GM23338 (cell line): ENCODE measurements around the gene SCAF8. TPM values are rescaled to one million over a fixed set of nuclear protein-coding genes. Genes with fewer than 3 reads are reported as not detected.

Experiments
- ATAC-seq: fragments of 200-7000 bp; cut with Tn5 transposase; 3 replicates; pipeline ENCODE4 v1.9.1; 2020
- DNase-seq: peaks from one replicate; pipeline ENCODE4 v3.0.0-alpha.2; 2015; ENCODE audit warnings: low spot score
- H2AFZ ChIP-seq: fragments of 200-600 bp; sonication (generic); 2 replicates; pipeline ENCODE4 v1.8.0; 2016; ENCODE audit warnings: antibody characterized with exemption, mild to moderate bottlenecking, moderate library complexity
- H3F3A ChIP-seq: fragments of 200-600 bp; sonication (generic); replicated peaks from 2 replicates; pipeline ENCODE4 v1.8.0; 2017; ENCODE audit warnings: antibody characterized with exemption, mixed run types, low read depth
- H3K27ac ChIP-seq: fragments of 200-600 bp; sonication (generic); 2 replicates; pipeline ENCODE4 v1.6.1; 2016; ENCODE audit warnings: low read depth
- H3K27me3 ChIP-seq: fragments of 200-600 bp; sonication (generic); 2 replicates; pipeline ENCODE4 v1.8.0; 2016; ENCODE audit warnings: mild to moderate bottlenecking, mixed run types, moderate library complexity; ENCODE audit not compliant: insufficient read depth
- H3K36me3 ChIP-seq: fragments of 200-600 bp; sonication (generic); 2 replicates; pipeline ENCODE4 v1.8.0; 2016; ENCODE audit warnings: mild to moderate bottlenecking; ENCODE audit not compliant: insufficient read depth
- H3K4me1 ChIP-seq: fragments of 200-600 bp; sonication (generic); 2 replicates; pipeline ENCODE4 v1.8.0; 2016; ENCODE audit warnings: mild to moderate bottlenecking, moderate library complexity; ENCODE audit not compliant: insufficient read depth
- H3K4me2 ChIP-seq: fragments of 200-600 bp; sonication (generic); 2 replicates; pipeline ENCODE4 v1.7.1; 2017; ENCODE audit warnings: mixed run types
- H3K4me3 ChIP-seq: fragments of 200-600 bp; sonication (generic); 2 replicates; pipeline ENCODE4 v1.6.1; 2016; ENCODE audit warnings: mixed run types
- H3K79me2 ChIP-seq: fragments of 200-600 bp; sonication (generic); replicated peaks from 2 replicates; pipeline ENCODE4 v1.8.0; 2017; ENCODE audit warnings: mild to moderate bottlenecking; ENCODE audit not compliant: insufficient read depth
- H3K9me2 ChIP-seq: fragments of 200-600 bp; sonication (generic); 2 replicates; pipeline ENCODE4 v1.8.0; 2017; ENCODE audit not compliant: insufficient read depth
- H4K20me1 ChIP-seq: fragments of 200-600 bp; sonication (generic); replicated peaks from 2 replicates; pipeline ENCODE4 v1.8.0; 2017; ENCODE audit warnings: mild to moderate bottlenecking; ENCODE audit not compliant: insufficient read depth
- H3K27ac Mint-ChIP-seq: 2 replicates; pipeline ENCODE4 v1.8.0; 2020; ENCODE audit warnings: inconsistent platforms, mild to moderate bottlenecking, moderate library complexity, mixed read lengths
- H3K27me3 Mint-ChIP-seq: 3 replicates; pipeline ENCODE4 v1.8.0; 2022; ENCODE audit warnings: low read depth, mild to moderate bottlenecking, moderate library complexity, mixed read lengths, inconsistent platforms; ENCODE audit not compliant: insufficient read depth, poor library complexity
- H3K36me3 Mint-ChIP-seq: 3 replicates; pipeline ENCODE4 v1.8.0; 2021; ENCODE audit warnings: low read depth, mild to moderate bottlenecking, inconsistent platforms, moderate library complexity, mixed read lengths
- H3K4me1 Mint-ChIP-seq: 3 replicates; pipeline ENCODE4 v1.8.0; 2020; ENCODE audit warnings: mild to moderate bottlenecking, inconsistent platforms, mixed read lengths
- H3K4me3 Mint-ChIP-seq: 3 replicates; pipeline ENCODE4 v1.8.0; 2021; ENCODE audit warnings: moderate library complexity, mild to moderate bottlenecking, inconsistent platforms, mixed read lengths
- H3K9me3 Mint-ChIP-seq: 3 replicates; pipeline ENCODE4 v1.8.0; 2020; ENCODE audit warnings: moderate library complexity, mild to moderate bottlenecking, inconsistent platforms, mixed read lengths
- CREB1 ChIP-seq: fragments of 250-450 bp; sonication (Bioruptor Pico); IDR thresholded peaks from 2 replicates; pipeline ENCODE4 v1.5.0; 2020; ENCODE audit warnings: low read depth, mild to moderate bottlenecking, moderate library complexity
- EZH2 ChIP-seq: fragments of 200-600 bp; sonication (generic); IDR thresholded peaks from one replicate; pipeline ENCODE4 v1.8.0; 2017; ENCODE audit warnings: antibody characterized with exemption, mild to moderate bottlenecking, low read depth; ENCODE audit not compliant: unreplicated experiment
- EZH2phosphoT487 ChIP-seq: fragments of 200-600 bp; sonication (generic); IDR thresholded peaks from one replicate; pipeline ENCODE4 v1.8.1; 2018; ENCODE audit warnings: antibody characterized with exemption; ENCODE audit not compliant: unreplicated experiment
- JUNB ChIP-seq: IDR thresholded peaks from one replicate; pipeline ENCODE4 v1.6.1; 2016; ENCODE audit warnings: antibody characterized with exemption; ENCODE audit not compliant: unreplicated experiment
- NANOG ChIP-seq: IDR thresholded peaks from 2 replicates; pipeline ENCODE4 v1.6.1; 2016; ENCODE audit warnings: antibody characterized with exemption, borderline replicate concordance
- POLR2AphosphoS5 ChIP-seq: IDR thresholded peaks from 2 replicates; pipeline ENCODE4 v1.6.1; 2016; ENCODE audit warnings: antibody characterized with exemption, low read depth
- STAT1 ChIP-seq: IDR thresholded peaks from one replicate; pipeline ENCODE4 v1.6.1; 2016; ENCODE audit warnings: antibody characterized with exemption; ENCODE audit not compliant: unreplicated experiment
- ZNF114 ChIP-seq: fragments of 250-450 bp; sonication (Bioruptor Pico); IDR thresholded peaks from 2 replicates; pipeline ENCODE4 v1.5.0; 2020; ENCODE audit warnings: mild to moderate bottlenecking, moderate library complexity
- ZNF331 ChIP-seq: fragments of 250-450 bp; sonication (Bioruptor Pico); IDR thresholded peaks from 2 replicates; pipeline ENCODE4 v1.5.0; 2020; ENCODE audit warnings: low read depth, mild to moderate bottlenecking, moderate library complexity
- polyA plus RNA-seq: library from polyadenylated mRNA; unstranded; fragments of >200 nt; fragmentation: Nextera tagmentation; extraction: Ambion mirVana; gene quantifications from 2 replicates; pipeline ENCODE4 v1.2.1, GENCODE V29; 2016
- total RNA-seq: library from RNA; depleted of rRNA; stranded (reverse); fragments of >200 nt; shearing (Covaris generic); gene quantifications from 2 replicates; pipeline ENCODE4 v1.2.3, GENCODE V29; 2014
- TF ChIP-seq, protein P1 (sequence below): IDR thresholded peaks from 2 replicates; pipeline ENCODE4 v1.6.1; 2016; ENCODE audit warnings: antibody characterized with exemption
- TF ChIP-seq, protein P2 (sequence below): fragments of 250-450 bp; sonication (Bioruptor Pico); IDR thresholded peaks from 2 replicates; pipeline ENCODE4 v1.5.0; 2020; ENCODE audit warnings: mild to moderate bottlenecking, moderate library complexity
- TF ChIP-seq, protein P3 (sequence below), 2 experiments: fragments of 200-600 bp in 1 of 2; sonication (generic) in 1 of 2; conservative IDR thresholded peaks; 2 replicates each; pipeline versions ENCODE4 v1.5.1 to v1.6.1; 2016 to 2017; ENCODE audit warnings: antibody characterized with exemption in 2 of 2, low read depth in 2 of 2, mild to moderate bottlenecking in 2 of 2, moderate library complexity in 1 of 2
- TF ChIP-seq, protein P4 (sequence below): IDR thresholded peaks from one replicate; pipeline ENCODE4 v1.6.1; 2018; ENCODE audit warnings: antibody characterized with exemption; ENCODE audit not compliant: unreplicated experiment

The SCAF8 gene
- total and polyA plus RNA-seq, 2 experiments from 2014 or later, result 13.8 to 37.9 TPM

DNA sequence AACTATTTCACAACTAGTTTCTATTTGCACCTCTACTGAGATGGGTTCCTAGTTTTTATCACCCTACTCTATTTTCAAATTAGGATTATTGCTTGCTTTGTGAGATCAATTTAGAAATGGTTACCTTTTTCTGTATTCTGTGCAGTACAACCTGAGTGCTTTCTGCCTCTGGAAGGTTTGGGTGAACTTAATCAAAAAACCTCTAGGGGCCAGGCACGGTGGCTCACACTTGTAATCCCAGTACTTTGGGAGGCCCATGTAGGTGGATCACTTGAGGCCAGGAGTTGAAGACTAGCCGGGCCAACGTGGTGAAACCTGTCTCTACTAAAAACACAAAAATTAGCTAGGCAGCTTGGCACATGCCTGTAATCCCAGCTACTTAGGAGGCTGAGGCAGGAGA, 63.3 kb downstream of the SCAF8 start:
- Histone ChIP-seq H3K4me1 (no peaks in the 10 kb centered on the region), H3K9me2 (no peaks in the 10 kb centered on the region), H3K27me3 (no peaks in the 10 kb centered on the region), H3K36me3 (peaks cover 11% of the 10 kb centered on the region; the same call in 1 of the 2 replicates), H2AFZ (no peak overlapping the region), H3F3A (no peaks in the 10 kb centered on the region), H3K4me3 (no peak overlapping the region), H3K27ac (no peak overlapping the region; the same call in 1 of the 2 replicates), H4K20me1 (peaks cover 7% of the 10 kb centered on the region), H3K4me2 (no peak overlapping the region), H3K79me2 (peaks cover 18% of the 10 kb centered on the region)
- peaks cover 47% of the 10 kb centered on the region; the same call in 2 of the 3 replicates for H3K36me3 Mint-ChIP-seq
- H3K9me3 Mint-ChIP-seq, result no peaks in the 10 kb centered on the region
- DNase-seq (peak; percentile 14), ATAC-seq (no peak)
- no peak for TF ChIP-seq NANOG
- no peak for TF ChIP-seq ZNF114 (CRISPR knock-in tag)
- TF ChIP-seq JUNB, result no peak
- TF ChIP-seq STAT1, result no peak
- TF ChIP-seq ZNF331 (CRISPR knock-in tag), result no peak
- TF ChIP-seq EZH2phosphoT487, result no peak
- no peak for TF ChIP-seq CREB1 (CRISPR knock-in tag)
- TF ChIP-seq, protein P1, sequence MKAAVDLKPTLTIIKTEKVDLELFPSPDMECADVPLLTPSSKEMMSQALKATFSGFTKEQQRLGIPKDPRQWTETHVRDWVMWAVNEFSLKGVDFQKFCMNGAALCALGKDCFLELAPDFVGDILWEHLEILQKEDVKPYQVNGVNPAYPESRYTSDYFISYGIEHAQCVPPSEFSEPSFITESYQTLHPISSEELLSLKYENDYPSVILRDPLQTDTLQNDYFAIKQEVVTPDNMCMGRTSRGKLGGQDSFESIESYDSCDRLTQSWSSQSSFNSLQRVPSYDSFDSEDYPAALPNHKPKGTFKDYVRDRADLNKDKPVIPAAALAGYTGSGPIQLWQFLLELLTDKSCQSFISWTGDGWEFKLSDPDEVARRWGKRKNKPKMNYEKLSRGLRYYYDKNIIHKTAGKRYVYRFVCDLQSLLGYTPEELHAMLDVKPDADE, result no peak
- TF ChIP-seq POLR2AphosphoS5, result no peak
- TF ChIP-seq EZH2, result no peak
- TF ChIP-seq, protein P2, sequence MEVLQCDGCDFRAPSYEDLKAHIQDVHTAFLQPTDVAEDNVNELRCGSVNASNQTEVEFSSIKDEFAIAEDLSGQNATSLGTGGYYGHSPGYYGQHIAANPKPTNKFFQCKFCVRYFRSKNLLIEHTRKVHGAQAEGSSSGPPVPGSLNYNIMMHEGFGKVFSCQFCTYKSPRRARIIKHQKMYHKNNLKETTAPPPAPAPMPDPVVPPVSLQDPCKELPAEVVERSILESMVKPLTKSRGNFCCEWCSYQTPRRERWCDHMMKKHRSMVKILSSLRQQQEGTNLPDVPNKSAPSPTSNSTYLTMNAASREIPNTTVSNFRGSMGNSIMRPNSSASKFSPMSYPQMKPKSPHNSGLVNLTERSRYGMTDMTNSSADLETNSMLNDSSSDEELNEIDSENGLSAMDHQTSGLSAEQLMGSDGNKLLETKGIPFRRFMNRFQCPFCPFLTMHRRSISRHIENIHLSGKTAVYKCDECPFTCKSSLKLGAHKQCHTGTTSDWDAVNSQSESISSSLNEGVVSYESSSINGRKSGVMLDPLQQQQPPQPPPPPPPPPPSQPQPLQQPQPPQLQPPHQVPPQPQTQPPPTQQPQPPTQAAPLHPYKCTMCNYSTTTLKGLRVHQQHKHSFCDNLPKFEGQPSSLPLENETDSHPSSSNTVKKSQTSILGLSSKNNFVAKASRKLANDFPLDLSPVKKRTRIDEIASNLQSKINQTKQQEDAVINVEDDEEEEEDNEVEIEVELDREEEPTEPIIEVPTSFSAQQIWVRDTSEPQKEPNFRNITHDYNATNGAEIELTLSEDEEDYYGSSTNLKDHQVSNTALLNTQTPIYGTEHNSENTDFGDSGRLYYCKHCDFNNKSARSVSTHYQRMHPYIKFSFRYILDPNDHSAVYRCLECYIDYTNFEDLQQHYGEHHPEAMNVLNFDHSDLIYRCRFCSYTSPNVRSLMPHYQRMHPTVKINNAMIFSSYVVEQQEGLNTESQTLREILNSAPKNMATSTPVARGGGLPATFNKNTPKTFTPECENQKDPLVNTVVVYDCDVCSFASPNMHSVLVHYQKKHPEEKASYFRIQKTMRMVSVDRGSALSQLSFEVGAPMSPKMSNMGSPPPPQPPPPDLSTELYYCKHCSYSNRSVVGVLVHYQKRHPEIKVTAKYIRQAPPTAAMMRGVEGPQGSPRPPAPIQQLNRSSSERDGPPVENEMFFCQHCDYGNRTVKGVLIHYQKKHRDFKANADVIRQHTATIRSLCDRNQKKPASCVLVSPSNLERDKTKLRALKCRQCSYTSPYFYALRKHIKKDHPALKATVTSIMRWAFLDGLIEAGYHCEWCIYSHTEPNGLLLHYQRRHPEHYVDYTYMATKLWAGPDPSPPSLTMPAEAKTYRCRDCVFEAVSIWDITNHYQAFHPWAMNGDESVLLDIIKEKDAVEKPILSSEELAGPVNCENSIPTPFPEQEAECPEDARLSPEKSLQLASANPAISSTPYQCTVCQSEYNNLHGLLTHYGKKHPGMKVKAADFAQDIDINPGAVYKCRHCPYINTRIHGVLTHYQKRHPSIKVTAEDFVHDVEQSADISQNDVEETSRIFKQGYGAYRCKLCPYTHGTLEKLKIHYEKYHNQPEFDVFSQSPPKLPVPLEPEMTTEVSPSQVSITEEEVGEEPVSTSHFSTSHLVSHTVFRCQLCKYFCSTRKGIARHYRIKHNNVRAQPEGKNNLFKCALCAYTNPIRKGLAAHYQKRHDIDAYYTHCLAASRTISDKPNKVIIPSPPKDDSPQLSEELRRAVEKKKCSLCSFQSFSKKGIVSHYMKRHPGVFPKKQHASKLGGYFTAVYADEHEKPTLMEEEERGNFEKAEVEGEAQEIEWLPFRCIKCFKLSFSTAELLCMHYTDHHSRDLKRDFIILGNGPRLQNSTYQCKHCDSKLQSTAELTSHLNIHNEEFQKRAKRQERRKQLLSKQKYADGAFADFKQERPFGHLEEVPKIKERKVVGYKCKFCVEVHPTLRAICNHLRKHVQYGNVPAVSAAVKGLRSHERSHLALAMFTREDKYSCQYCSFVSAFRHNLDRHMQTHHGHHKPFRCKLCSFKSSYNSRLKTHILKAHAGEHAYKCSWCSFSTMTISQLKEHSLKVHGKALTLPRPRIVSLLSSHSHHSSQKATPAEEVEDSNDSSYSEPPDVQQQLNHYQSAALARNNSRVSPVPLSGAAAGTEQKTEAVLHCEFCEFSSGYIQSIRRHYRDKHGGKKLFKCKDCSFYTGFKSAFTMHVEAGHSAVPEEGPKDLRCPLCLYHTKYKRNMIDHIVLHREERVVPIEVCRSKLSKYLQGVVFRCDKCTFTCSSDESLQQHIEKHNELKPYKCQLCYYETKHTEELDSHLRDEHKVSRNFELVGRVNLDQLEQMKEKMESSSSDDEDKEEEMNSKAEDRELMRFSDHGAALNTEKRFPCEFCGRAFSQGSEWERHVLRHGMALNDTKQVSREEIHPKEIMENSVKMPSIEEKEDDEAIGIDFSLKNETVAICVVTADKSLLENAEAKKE (CRISPR knock-in tag), result no peak
- TF ChIP-seq, protein P3, sequence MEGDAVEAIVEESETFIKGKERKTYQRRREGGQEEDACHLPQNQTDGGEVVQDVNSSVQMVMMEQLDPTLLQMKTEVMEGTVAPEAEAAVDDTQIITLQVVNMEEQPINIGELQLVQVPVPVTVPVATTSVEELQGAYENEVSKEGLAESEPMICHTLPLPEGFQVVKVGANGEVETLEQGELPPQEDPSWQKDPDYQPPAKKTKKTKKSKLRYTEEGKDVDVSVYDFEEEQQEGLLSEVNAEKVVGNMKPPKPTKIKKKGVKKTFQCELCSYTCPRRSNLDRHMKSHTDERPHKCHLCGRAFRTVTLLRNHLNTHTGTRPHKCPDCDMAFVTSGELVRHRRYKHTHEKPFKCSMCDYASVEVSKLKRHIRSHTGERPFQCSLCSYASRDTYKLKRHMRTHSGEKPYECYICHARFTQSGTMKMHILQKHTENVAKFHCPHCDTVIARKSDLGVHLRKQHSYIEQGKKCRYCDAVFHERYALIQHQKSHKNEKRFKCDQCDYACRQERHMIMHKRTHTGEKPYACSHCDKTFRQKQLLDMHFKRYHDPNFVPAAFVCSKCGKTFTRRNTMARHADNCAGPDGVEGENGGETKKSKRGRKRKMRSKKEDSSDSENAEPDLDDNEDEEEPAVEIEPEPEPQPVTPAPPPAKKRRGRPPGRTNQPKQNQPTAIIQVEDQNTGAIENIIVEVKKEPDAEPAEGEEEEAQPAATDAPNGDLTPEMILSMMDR (conservative IDR thresholded peaks at IDR 0.05; ENCODE audit: low read depth in 2 of 2), result no peak
- TF ChIP-seq, protein P4, sequence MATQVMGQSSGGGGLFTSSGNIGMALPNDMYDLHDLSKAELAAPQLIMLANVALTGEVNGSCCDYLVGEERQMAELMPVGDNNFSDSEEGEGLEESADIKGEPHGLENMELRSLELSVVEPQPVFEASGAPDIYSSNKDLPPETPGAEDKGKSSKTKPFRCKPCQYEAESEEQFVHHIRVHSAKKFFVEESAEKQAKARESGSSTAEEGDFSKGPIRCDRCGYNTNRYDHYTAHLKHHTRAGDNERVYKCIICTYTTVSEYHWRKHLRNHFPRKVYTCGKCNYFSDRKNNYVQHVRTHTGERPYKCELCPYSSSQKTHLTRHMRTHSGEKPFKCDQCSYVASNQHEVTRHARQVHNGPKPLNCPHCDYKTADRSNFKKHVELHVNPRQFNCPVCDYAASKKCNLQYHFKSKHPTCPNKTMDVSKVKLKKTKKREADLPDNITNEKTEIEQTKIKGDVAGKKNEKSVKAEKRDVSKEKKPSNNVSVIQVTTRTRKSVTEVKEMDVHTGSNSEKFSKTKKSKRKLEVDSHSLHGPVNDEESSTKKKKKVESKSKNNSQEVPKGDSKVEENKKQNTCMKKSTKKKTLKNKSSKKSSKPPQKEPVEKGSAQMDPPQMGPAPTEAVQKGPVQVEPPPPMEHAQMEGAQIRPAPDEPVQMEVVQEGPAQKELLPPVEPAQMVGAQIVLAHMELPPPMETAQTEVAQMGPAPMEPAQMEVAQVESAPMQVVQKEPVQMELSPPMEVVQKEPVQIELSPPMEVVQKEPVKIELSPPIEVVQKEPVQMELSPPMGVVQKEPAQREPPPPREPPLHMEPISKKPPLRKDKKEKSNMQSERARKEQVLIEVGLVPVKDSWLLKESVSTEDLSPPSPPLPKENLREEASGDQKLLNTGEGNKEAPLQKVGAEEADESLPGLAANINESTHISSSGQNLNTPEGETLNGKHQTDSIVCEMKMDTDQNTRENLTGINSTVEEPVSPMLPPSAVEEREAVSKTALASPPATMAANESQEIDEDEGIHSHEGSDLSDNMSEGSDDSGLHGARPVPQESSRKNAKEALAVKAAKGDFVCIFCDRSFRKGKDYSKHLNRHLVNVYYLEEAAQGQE, result no peak
- no peaks in the 10 kb centered on the region for H3K4me1 Mint-ChIP-seq
- H3K27ac Mint-ChIP-seq, result no peak overlapping the region
- no peak overlapping the region for H3K4me3 Mint-ChIP-seq
- H3K27me3 Mint-ChIP-seq, result peaks cover 4% of the 10 kb centered on the region
